NCI-H526 (cell line): Measurements from ENCODE around the gene NME1.
"Not testable (repeated sequence)": the region's sequence is repeated elsewhere in the genome, so short reads cannot be mapped to it uniquely, and the experiment has no call there.

ENCODE experiments used
- DNase-seq, 2 experiments: peaks; one replicate each; lab custom pipeline; 2025; lab: John Stamatoyannopoulos, UW

The NME1 gene

DNA sequence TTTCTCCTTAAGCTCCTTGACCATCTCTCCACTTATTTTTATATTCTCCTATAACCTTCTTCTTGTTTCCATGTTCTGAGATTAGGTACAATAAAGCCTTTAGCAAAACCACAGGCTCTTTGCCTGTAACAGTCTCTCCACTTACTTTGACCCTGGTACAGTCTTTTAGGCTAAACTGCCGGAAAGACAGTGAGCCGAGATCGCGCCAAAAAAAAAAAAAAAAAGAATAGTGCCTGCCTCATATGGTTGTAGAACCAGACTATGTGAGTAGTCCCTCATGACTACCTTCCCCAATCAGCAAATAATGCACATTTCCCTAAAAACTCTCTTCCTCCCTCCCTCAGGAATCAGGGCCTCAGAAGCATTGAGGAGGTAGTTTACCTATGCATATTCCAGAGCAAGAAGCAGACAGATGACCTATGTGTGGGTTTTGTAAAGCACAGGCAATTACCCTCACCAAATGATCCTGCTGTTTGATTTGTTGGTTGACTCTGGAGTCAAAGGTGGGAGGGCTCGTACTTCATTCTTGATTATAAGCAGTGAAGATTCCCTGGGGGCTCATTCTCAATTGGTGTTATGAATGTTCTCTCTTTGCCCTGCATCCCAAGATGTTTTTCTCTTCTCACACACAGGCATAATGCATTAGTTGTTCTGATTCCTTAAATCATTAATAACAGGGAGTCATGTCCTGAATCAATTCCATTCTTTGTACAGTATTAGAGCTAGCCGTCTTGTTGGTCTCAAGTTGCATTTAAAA lies 8.9 kb upstream of the NME1 start:
- peak in 1 of 2 experiments; percentile 34 for DNase-seq

- DNase-seq = no peak
Observed at GRCh38 chr17:51147650-51148049, 5.7 kb upstream of the NME1 start.

- no peak for DNase-seq
Observed at GRCh38 chr17:51149163-51149562, 4.2 kb upstream of the NME1 start.

DNA sequence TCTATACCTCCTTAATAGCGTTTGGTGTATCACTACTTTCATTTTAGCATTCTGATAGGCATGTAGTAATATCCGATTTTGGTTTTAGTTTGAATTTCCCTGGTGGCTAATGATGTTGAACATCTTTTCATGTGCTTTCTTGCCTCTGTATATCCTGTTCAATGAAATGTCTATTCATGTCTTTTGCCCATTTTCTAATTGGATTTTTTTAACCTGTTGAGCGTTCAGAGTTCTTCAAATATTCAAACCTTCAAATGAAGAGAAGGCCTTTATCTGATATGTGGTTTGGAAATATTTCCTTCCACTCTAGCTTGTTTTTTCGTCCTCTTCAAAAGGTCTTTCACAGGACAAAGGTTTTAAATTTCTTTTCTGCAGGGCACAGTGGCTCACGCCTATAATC lies 2.4 kb upstream of the NME1 start:
- DNase-seq = no peak

GRCh38 chr17:51152766-51153209 lies 571 bp upstream of the NME1 start:
- peak in 1 of 2 experiments; percentile 76 for DNase-seq

DNA sequence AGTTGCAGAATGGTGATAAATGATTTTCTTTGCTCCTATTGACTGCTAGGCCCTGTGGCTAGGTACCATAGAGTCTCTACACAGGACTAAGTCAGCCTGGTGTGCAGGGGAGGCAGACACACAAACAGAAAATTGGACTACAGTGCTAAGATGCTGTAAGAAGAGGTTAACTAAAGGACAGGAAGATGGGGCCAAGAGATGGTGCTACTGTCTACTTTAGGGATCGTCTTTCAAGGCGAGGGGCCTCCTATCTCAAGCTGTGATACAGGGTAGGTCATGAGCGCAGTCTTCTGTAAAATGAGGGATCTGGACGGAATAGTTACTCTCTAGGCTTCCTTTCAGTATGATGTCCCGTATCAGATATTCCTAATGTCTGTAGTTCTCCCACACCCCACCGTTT lies 817 bp downstream of the NME1 start:
- DNase-seq = peak in 1 of 2 experiments; percentile 35

- DNase-seq = no peak
Observed at GRCh38 chr17:51155416-51155815, 2.1 kb downstream of the NME1 start.

DNA sequence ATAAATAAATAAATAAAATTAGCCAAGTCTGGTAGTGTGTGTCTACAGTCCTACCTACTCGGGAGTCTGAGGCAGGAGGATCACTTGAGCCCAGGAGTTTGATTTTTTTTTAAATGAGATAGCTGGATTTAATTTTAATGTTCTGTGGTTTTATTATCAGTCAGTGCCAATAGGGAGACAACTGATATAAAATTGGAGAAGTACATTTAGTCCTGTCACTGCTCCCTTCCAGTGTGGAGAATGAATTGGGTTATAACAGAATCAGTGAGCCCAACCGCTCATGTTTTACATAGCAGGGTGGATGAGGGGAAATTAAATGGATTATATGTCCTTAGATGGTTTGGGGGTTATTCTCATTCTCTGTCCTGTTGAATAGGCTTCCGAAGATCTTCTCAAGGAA lies 6.2 kb downstream of the NME1 start:
- DNase-seq = no peak

GRCh38 chr17:51161541-51161940 lies 8.2 kb downstream of the NME1 start:
- DNase-seq = no peak

DNA sequence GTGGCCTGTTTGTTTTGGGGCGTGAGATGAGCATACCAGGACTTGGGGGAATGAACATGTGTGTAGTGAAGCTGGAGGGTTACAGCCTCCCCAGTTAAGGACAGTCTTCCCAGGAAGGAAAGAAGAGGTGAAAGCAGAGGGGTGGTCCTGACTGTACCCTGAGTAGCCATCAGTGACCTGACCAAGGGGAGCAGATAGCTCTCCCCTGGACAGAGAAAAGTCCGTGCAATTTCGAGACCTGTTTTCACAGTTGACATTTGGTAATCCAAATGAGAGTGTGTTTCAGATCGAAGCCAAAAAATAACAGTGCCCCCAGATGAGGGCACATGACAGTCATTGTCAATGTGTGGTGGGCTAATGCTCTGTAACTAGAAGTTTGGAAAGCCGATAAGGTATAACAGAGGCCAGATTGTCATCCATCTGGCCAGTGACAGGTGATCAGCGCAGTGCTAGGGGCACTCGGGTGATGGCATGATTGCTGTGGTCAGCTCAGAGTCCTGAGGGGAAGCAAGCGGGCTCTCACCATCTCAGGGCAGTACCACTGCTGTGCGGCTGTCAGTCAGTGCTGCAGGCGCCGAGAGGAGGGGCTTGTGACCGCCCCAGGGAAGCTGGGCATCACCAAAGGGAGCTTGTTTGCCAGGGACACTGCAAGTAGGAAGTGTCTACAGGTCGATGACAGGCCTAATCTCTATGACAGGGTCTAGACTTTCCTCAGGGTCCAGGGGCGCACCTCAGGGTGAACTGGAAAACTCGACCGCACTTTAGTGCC lies 11.7 kb downstream of the NME1 start:
- DNase-seq = peak in 1 of 2 experiments; percentile 55

- DNase-seq = peak in 1 of 2 experiments; percentile 71
Observed at GRCh38 chr17:51165680-51166197, 12.4 kb downstream of the NME1 start.

DNA sequence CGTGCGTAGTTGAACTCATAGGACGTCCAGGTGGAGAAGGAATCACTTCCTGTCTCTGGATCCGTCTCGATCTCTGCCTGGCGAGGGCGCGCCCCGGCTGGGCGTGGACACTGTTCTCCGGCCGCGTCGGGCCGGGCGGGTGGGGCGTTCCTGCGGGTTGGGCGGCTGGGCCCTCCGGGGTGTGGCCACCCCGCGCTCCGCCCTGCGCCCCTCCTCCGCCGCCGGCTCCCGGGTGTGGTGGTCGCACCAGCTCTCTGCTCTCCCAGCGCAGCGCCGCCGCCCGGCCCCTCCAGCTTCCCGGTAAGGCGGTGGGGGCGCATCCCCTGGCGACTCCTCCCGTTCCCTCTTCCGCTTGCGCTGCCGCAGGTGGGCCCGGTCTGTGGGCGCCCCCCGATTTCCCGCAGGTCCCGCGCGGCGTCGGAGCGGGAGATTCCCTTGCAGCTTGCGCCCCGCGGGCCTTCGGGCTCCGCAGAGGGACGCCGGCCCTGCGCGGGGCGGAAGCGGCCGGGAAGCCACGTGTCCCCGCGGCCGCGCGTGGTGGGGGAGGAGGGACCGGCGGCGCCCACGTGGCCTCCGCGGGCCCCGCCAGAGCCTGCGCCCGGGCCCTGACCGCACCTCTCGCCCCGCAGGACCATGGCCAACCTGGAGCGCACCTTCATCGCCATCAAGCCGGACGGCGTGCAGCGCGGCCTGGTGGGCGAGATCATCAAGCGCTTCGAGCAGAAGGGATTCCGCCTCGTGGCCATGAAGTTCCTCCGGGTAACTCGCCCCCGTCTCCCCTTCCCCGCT lies 13.0 kb downstream of the NME1 start, which contains the start of gene NME2:
NME2 (plus strand) TSS at position 214 of the 789 bp plus-strand sequence; CDS start at position 634, 420 bp downstream.
- DNase-seq = peak; percentile 71 to 94

- peak; percentile 41 to 85 for DNase-seq
Observed at GRCh38 chr17:51166987-51167931, 13.9 kb downstream of the NME1 start.

DNA sequence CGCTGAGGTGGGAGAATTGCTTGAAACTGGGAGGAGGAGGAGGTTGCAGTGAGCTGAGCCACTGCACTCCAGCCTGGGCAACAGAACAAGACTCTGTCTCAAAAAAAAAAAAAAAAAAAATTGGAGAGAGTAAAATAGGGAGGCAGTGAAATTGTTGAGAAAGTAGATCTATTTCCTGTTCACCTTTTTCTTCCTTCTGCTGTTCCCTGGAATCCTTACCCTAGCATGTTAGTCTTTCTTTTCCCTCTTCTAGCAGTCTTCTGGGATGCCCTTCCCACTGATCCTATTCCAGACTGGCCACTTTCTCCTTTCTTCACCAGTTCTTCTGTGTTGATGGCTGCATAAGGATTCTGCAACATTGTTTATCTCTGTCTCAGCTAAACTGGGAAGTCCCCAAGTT lies 16.0 kb downstream of the NME1 start:
- no peak for DNase-seq

DNA sequence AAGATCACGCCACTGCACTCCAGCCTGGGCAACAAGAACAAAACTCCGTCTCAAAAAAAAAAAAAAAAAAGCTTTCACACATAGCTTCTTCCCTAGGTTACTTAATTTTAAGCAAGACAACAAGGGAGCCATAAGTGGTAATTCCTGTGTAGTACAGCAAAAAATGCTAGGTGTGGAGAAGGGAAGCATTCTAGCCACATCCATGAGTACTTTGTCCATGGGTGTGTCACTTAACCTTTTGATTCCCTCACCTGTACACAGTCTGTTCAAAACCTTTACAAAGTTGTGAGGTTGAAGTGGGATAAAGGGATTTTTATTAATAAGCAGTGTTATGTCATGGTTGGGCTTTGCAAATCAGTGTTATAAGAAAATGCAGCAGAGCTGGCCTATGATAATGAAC lies 17.4 kb downstream of the NME1 start:
- DNase-seq = no peak

- DNase-seq = not testable (repeated sequence)
Observed at GRCh38 chr17:51172030-51172429, 18.7 kb downstream of the NME1 start.

GRCh38 chr17:51180486-51180885 lies 27.1 kb downstream of the NME1 start:
- no peak for DNase-seq

DNA sequence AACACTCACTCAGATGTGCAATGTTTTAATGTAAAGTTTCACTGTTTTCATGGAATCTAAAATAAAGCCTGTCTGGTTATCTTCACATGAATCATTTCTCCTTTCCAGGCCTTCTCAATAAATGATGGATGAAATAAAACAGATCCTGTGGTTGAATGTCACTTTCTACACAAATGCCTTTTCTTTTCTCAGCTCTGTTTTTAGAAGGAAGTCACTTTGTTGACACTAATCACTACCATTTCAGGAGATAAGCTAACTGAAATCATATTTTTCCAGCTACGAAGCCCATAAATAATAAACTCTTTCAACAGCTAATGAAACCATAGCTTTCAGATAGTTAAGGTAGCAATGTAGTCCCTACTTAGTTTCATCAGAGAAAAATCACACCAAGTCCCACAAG lies 30.8 kb downstream of the NME1 start:
- DNase-seq = no peak

- DNase-seq = no peak
Observed at GRCh38 chr17:51185763-51186332, 32.5 kb downstream of the NME1 start.

- no peak for DNase-seq
Observed at GRCh38 chr17:51188271-51188833, 35.0 kb downstream of the NME1 start.
